Uterus (tissue), 4 donors: ENCODE measurements around the gene GEMIN7. TPM values are rescaled to one million over a fixed set of nuclear protein-coding genes. Genes with fewer than 3 reads are reported as not detected.

ENCODE experiments used
- DNase-seq, 2 donors: peaks; one replicate each; pipeline ENCODE4 v3.0.0-alpha.2; 2019 to 2020
- H3K27ac ChIP-seq, 2 donors: fragments of 200-600 bp; sonication (generic); 1 replicate in 1 of 2; 2 replicates in 1 of 2; pipeline ENCODE4 v1.5.1; 2016 to 2018
- H3K27me3 ChIP-seq, 2 donors: fragments of 200-600 bp; sonication (generic); one replicate each; pipeline ENCODE4 v1.5.1; 2018 to 2019; ENCODE audit warnings: control low read depth in 1 of 2
- H3K36me3 ChIP-seq, 2 donors: fragments of 200-600 bp; sonication (generic); one replicate each; pipeline ENCODE4 v1.5.1; 2019; ENCODE audit warnings: control low read depth in 1 of 2
- H3K4me1 ChIP-seq, 2 donors: fragments of 200-600 bp; sonication (generic); one replicate each; pipeline ENCODE4 v1.5.1; 2018 to 2019; ENCODE audit warnings: control low read depth in 1 of 2
- H3K4me3 ChIP-seq, 2 donors: fragments of 200-600 bp; sonication (generic); 1 replicate in 1 of 2; 2 replicates in 1 of 2; pipeline ENCODE4 v1.5.1; 2018 to 2019; ENCODE audit warnings: mild to moderate bottlenecking in 1 of 2
- H3K9me3 ChIP-seq, 2 donors: fragments of 200-600 bp; sonication (generic); one replicate each; pipeline ENCODE4 v1.5.1; 2019; ENCODE audit warnings: control low read depth in 1 of 2
- POLR2A ChIP-seq, 2 donors: fragments of 450-650 bp; IDR thresholded peaks; one replicate each; pipeline ENCODE4 v1.6.1; 2016; ENCODE audit warnings: antibody characterized with exemption in 2 of 2, mild to moderate bottlenecking in 1 of 2, moderate library complexity in 1 of 2
- intact Hi-C: fragments of 100-400 bp; cut with DNase I; formaldehyde crosslinking; loops from one replicate; pipeline ENCODE4 v1.15.1; 2023; ENCODE audit warnings: low total_unique reads
- total RNA-seq, 4 donors: library from RNA; depleted of rRNA in 3 of 4; stranded (reverse); fragments of >200 nt in 3 of 4; gene quantifications; one replicate each; pipeline versions ENCODE4 v1.1.0 to v1.2.4, GENCODE V29; 2014 to 2023
- TF ChIP-seq, protein P1 (sequence below), 4 experiments: fragments of 200-600 bp in 2 of 4; fragments of 450-650 bp in 2 of 4; sonication (generic) in 2 of 4; IDR thresholded peaks; one replicate each; pipeline ENCODE4 v1.5.1; 2016 to 2019; ENCODE audit warnings: antibody characterized with exemption in 4 of 4, mild to moderate bottlenecking in 2 of 4, moderate library complexity in 1 of 4
- donor health status: DM: yes; HTN: yes; CAD: no.

GEMIN7 gene
- total RNA-seq, 4 donors from 2014 or later, result 3.5 to 18.4 (median 13.7) TPM

DNA sequence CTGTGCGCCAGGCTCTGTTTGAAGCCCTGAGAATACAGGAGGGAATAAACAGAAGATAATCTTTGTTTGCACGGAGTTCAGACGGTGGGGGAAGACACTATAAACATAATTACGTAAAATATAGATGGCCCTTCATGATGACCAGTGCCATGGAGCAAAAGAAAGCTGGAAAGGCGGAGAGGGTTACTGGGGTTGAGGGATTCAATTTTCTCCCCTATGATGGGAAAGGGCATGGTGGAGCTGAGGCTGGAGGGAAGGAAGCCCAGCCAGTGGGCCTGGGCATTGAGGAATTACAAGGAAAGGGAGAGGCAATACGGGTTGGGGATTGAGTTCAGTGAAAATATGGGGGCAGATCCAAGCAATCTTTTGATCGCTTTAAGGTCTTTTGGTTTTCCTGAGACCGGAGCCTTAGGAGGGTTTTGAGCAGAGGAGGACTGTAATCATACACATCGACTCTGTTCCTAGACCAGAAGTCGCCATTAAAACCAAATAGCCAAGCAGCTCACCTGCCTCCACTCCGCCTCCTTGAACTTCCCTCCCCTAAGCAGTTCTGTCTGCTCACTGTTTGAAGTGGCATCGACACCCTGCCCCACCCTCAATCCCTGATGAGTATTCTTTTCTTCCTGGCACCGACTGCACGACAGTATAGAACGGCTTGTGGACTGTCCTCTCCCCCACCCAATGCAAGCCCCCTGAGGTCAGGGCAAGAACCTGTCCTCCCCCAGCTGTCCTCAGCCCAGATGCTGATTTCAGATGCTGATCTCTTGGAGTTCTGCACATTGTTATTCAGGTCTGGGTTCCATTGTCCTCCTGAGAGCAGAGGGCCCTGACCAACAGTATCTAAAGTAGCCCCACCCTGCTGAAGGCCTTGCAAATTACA, 2.0 kb upstream of the GEMIN7 start:
- H3K9me3 ChIP-seq, result no peaks in the 10 kb centered on the region
- no peaks in the 10 kb centered on the region for H3K27me3 ChIP-seq
- peak overlapping the region in 1 of 2 donors; percentile 22 for H3K4me3 ChIP-seq
- H3K27ac ChIP-seq, result no peak overlapping the region
- H3K36me3 ChIP-seq, result no peaks in the 10 kb centered on the region
- intact Hi-C loops, result no loop called here
- no peak for DNase-seq
- H3K4me1 ChIP-seq, result peaks cover 0 to 4% of the 10 kb centered on the region in 2 donors
- no peak for TF ChIP-seq POLR2A (IDR thresholded peaks at IDR 0.05)
- TF ChIP-seq, protein P1, sequence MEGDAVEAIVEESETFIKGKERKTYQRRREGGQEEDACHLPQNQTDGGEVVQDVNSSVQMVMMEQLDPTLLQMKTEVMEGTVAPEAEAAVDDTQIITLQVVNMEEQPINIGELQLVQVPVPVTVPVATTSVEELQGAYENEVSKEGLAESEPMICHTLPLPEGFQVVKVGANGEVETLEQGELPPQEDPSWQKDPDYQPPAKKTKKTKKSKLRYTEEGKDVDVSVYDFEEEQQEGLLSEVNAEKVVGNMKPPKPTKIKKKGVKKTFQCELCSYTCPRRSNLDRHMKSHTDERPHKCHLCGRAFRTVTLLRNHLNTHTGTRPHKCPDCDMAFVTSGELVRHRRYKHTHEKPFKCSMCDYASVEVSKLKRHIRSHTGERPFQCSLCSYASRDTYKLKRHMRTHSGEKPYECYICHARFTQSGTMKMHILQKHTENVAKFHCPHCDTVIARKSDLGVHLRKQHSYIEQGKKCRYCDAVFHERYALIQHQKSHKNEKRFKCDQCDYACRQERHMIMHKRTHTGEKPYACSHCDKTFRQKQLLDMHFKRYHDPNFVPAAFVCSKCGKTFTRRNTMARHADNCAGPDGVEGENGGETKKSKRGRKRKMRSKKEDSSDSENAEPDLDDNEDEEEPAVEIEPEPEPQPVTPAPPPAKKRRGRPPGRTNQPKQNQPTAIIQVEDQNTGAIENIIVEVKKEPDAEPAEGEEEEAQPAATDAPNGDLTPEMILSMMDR (IDR thresholded peaks at IDR 0.05), result no peak

DNA sequence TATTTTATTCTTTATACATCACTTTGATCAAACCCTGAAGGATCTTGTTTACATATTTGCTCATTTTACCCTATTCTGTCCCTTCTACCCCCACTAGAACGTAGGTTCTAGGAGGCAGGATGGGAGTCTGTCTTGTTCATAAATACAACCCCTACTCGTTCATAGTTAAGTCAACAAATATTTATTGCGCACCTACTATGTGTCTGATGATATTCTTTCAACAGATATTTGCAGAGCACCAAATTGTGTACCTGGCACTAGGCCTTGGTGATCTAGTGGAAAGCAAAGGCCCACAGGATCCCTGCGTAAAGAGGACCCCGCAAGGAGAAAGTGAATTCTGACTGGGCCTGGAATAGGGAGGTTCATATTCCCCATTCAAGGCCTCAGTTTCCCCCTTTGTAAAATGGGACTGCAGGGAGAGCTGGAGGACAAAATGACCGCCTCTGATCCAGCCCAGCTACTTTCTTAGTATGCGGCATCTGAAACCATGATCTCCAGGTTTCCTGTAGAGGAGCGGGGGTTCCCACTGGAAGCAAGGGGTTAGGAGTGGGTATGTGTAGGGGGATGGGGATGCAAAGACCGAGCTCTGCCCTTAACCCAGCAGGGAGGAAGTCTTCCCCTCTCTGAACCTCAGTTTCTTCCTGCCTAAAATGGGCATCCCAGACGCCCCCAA, 534 bp upstream of the GEMIN7 start:
- peak overlapping the region; percentile 57 to 75 for H3K27ac ChIP-seq
- H3K4me1 ChIP-seq, result peaks cover 0 to 4% of the 10 kb centered on the region in 2 donors
- H3K36me3 ChIP-seq, result no peaks in the 10 kb centered on the region
- no peak for DNase-seq
- TF ChIP-seq, protein P1 (IDR thresholded peaks at IDR 0.05), result no peak
- no peak for TF ChIP-seq POLR2A (IDR thresholded peaks at IDR 0.05)
- no peaks in the 10 kb centered on the region for H3K9me3 ChIP-seq
- intact Hi-C loops, result loop anchor here (2.0 kb wide), 1 partner anchor 40 kb away; the partner anchor contains the start of gene CLASRP
- H3K4me3 ChIP-seq, result peak overlapping the region; percentile 78 to 96
- no peaks in the 10 kb centered on the region for H3K27me3 ChIP-seq

DNA sequence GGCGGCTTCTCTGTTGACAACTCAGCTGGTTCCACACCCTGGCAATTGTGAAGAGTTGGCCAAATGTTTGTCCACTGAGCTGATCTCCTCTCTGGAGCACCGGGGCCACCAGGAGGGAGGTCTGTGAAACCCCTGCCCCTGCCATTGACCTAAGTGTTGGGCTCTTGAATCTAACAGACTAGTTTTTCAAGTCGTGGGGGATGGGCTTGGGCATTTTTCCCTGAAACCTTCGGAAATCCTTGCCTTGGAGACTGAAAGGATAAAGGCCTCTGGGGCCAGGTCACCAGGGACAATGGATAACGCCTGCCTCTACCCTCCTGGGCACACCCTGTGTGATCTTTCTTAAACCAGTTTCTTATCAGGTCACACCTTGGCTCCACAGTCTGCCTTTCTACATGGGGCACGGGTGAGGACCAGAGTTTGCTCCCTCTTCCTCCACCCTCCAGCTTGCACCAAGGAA, 881 bp downstream of the GEMIN7 start:
- H3K4me1 ChIP-seq, result peaks cover 0 to 4% of the 10 kb centered on the region in 2 donors

DNA sequence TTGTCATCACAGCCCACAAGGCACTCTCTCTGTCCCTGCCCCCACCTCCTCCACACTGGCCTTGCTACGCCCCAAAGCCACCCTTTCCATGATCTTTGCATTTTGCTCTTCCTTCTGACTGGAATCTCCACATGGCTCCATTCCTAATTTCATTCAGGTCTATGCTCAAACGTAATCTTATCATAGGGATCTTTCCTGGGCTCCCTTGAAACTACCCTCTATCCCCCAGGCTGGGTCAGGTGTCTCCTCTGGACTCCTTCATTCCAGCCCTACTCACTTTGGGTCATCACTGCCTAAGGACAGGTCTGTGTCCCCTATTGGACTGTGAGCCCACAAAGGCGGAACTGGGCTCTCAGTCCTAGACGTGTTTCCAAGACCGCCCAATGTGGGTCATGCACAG, 3.1 kb downstream of the GEMIN7 start:
- Histone ChIP-seq H3K27ac (no peak overlapping the region), H3K27me3 (no peaks in the 10 kb centered on the region), H3K9me3 (no peaks in the 10 kb centered on the region), H3K4me1 (no peaks in the 10 kb centered on the region), H3K4me3 (no peak overlapping the region), H3K36me3 (no peaks in the 10 kb centered on the region)
- TF ChIP-seq POLR2A (IDR thresholded peaks at IDR 0.05), result no peak
- intact Hi-C loops, result no loop called here
- DNase-seq, result no peak

More for the DNA sequence above, 881 bp downstream of the GEMIN7 start:
- no peaks in the 10 kb centered on the region for H3K27me3 ChIP-seq
- no peaks in the 10 kb centered on the region for H3K9me3 ChIP-seq
- H3K36me3 ChIP-seq, result no peaks in the 10 kb centered on the region
- peak overlapping the region; percentile 78 to 96 for H3K4me3 ChIP-seq
- TF ChIP-seq, protein P1 (IDR thresholded peaks at IDR 0.05), result no peak
- no peak for TF ChIP-seq POLR2A (IDR thresholded peaks at IDR 0.05)
- intact Hi-C loops, result loop anchor here (2.0 kb wide), 1 partner anchor 41 kb away; the partner anchor contains the start of gene CLASRP
- no peak for DNase-seq
- H3K27ac ChIP-seq, result no peak overlapping the region

DNA sequence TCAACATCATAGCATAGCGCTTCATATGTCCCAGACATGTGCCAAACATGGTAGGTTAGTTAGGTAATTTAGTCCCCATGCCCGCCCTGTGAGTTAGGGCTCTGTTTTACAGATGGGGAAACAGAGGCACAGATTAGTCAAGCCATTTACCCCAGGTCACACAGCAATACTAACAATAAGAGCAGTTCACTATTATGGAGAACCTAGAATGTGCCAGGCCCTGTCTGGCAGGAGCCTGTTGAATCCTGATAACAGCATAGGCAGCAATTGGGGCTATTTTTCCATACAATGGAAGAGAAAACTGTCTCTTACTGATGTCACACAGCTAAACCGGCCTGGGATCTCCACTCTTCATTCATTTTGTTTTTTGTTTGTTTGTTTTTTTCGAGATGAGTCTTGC, 7.4 kb downstream of the GEMIN7 start:
- Histone ChIP-seq H3K9me3 (no peaks in the 10 kb centered on the region), H3K4me3 (no peak overlapping the region), H3K27ac (no peak overlapping the region), H3K36me3 (no peaks in the 10 kb centered on the region), H3K4me1 (peaks cover 4 to 5% of the 10 kb centered on the region in 2 donors), H3K27me3 (no peaks in the 10 kb centered on the region)
- intact Hi-C loops, result no loop called here
- DNase-seq, result no peak
- TF ChIP-seq, protein P1 (IDR thresholded peaks at IDR 0.05), result no peak
- no peak for TF ChIP-seq POLR2A (IDR thresholded peaks at IDR 0.05)
